Keratinocyte (primary cell): ENCODE data around the gene CLDN20.
"Not testable (repeated sequence)": the region's sequence is repeated elsewhere in the genome, so short reads cannot be mapped to it uniquely, and the experiment has no call there.

ENCODE experiments used
- CTCF ChIP-seq, 3 experiments: IDR thresholded peaks in 1 of 3; conservative IDR thresholded peaks in 1 of 3; optimal IDR thresholded peaks in 1 of 3; 2 replicates in 2 of 3; 3 replicates in 1 of 3; pipeline versions ENCODE3 to v1.5.1; 2011; ENCODE audit warnings: low read length in 3 of 3, mild to moderate bottlenecking in 3 of 3, moderate library complexity in 2 of 3, control low read depth in 1 of 3, inconsistent platforms in 1 of 3; ENCODE audit not compliant: insufficient read depth in 2 of 3; ENCODE audit errors: extremely low read depth in 1 of 3
- EZH2 ChIP-seq: IDR thresholded peaks from one replicate; pipeline ENCODE4 v1.6.1; 2012; ENCODE audit warnings: inconsistent platforms, mild to moderate bottlenecking, low read length, moderate library complexity

- TF ChIP-seq CTCF (optimal IDR thresholded peaks at IDR 0.05 in 1 of 3, IDR thresholded peaks at IDR 0.05 in 1 of 3, conservative IDR thresholded peaks at IDR 0.05 in 1 of 3; ENCODE audit: extremely low read depth in 1 of 3, insufficient read depth in 2 of 3, low read length in 3 of 3) = peak; percentile 48 to 74 (median 58)
- TF ChIP-seq EZH2 = not testable (repeated sequence)
These were observed 4.5 kb downstream of the CLDN20 start for GRCh38 chr6:155268088-155268867.
